Lower leg skin (tissue), 3 donors: Measurements from ENCODE around the gene DLG5.

ENCODE experiments used
- POLR2A ChIP-seq, 2 donors: fragments of 450-650 bp; IDR thresholded peaks; one replicate each; pipeline ENCODE4 v1.6.1; 2016 to 2017; ENCODE audit warnings: antibody characterized with exemption in 2 of 2, mild to moderate bottlenecking in 1 of 2, moderate library complexity in 1 of 2
- TF ChIP-seq, protein P1 (sequence below), 3 donors: fragments of 450-650 bp; IDR thresholded peaks; one replicate each; pipeline ENCODE4 v1.5.1; 2016; ENCODE audit warnings: antibody characterized with exemption in 3 of 3, mild to moderate bottlenecking in 3 of 3, moderate library complexity in 2 of 3

DNA sequence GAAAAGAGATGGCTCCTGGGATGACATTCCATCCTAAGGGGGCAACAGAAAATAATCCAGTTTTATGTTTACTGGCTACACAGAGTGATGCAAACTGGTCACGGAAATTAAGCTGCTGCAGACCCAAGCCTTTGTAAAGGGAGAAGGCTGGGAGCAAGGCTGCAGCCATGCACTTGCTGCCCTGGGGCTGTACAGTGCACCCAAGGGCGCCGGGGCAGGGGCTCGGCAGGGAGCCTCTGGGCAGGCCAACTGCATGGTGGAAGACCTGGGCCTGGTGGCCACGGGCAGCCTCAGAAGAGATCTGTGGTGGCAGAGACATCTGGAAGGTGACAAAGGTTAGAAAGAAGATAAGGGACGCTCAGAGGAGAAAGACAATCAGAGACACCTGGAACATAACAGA, 113.8 kb downstream of the DLG5 start:
- TF ChIP-seq, protein P1, sequence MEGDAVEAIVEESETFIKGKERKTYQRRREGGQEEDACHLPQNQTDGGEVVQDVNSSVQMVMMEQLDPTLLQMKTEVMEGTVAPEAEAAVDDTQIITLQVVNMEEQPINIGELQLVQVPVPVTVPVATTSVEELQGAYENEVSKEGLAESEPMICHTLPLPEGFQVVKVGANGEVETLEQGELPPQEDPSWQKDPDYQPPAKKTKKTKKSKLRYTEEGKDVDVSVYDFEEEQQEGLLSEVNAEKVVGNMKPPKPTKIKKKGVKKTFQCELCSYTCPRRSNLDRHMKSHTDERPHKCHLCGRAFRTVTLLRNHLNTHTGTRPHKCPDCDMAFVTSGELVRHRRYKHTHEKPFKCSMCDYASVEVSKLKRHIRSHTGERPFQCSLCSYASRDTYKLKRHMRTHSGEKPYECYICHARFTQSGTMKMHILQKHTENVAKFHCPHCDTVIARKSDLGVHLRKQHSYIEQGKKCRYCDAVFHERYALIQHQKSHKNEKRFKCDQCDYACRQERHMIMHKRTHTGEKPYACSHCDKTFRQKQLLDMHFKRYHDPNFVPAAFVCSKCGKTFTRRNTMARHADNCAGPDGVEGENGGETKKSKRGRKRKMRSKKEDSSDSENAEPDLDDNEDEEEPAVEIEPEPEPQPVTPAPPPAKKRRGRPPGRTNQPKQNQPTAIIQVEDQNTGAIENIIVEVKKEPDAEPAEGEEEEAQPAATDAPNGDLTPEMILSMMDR (IDR thresholded peaks at IDR 0.05) = no peak
- no peak for TF ChIP-seq POLR2A (IDR thresholded peaks at IDR 0.05)
